GM13976 (cell line): Measurements from ENCODE around the gene FAM53A.

Experiments used
- DNase-seq: peaks from one replicate; pipeline ENCODE4 v3.0.0; 2012; ENCODE audit warnings: low spot score
- in situ Hi-C: fragments of 300-500 bp; cut with MboI; formaldehyde crosslinking; loops from one replicate; pipeline ENCODE4 v1.12.0; 2022; ENCODE audit warnings: low sequenced_read_pairs, mixed read lengths, inconsistent platforms; ENCODE audit not compliant: unreplicated experiment
- TF ChIP-seq, protein P1 (sequence below): IDR thresholded peaks from 2 replicates; pipeline ENCODE4 v1.5.1; 2012; ENCODE audit warnings: borderline replicate concordance, mild to moderate bottlenecking; ENCODE audit not compliant: insufficient read depth; ENCODE audit errors: extremely low read depth, missing control alignments, control extremely low read depth

Gene FAM53A

DNA sequence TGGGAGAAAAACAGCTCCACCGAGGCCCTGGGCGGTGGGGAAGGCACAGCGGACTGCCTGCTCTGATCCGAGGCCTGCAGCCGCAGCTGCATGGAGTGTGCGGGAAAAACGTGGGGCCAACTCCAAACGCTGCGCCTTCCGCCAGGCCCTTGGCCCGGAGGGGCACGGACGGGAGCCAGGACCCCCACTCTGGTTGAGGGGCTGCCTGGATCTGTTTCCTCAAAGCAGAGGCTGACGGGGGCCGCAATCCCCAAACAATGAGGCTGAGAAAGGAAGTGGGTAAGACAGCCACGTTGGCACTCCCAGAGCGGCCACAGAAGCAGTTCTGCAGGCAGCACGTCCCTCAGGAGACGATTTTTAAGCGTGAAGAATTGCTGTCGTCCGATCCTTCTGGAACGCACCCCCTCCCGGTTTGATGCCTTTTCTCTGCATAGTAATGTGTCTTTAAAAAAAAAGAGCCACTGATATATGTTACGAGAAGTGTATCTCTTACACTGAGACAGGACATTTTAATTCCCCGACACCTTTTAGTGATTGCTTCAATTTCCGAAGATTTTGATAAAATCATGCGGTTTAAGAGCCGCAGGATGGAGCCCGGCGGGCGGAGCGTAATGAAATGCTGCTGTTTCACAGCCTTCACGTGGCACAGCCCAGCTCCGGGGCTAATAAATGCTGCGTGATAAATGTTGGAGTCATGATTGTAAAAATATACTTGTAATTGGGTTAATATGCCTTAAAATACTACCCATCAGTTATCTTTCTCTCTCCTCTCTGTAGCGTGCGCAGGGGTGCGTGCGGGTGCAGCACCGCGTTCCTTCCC lies 85.7 kb downstream of the FAM53A start:
- in situ Hi-C loops: no loop called here
- no peak for DNase-seq

DNA sequence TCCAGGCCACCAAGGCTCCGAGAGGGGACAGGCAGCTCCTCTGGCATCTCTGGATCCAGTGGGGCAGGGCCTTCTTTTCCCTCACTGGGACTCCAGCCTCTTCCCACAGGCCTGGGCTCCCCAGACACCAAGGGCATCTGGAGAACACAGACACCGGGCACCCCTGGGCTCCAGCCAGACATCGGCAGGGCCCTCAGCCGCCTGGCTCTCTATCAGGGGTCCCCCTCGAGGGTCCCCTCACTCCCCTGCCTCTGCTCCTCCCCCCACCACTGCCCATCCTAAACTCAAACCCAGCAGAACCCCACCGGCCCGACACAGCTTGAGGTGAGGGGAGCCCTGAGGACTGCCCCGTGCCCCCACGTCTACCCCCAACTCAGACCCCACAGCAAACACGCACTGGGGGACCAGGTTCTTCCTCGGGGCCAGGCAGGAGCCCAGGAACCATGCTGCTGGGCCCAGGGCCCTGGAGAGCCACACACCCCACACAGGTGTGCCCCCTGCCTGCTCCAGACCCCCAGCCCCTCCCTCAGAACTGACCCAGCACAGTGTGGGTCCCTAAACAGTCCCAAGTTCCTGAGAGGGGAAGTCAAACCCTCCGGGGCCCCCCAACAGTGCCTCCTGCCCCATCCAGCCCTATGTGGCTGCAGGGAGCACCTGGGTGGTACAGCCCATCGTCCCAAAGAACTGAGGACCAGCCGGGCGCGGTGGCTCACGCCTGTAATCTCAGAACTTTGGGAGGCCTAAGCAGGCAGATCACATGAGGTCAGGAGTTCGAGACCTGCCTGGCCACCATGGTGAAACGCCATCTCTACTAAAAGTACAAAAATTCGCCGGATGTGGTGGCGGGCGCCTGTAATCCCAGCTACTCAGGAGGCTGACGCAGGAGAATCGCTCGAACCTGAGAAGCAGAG lies 86.8 kb downstream of the FAM53A start:
- in situ Hi-C loops: no loop called here
- TF ChIP-seq, protein P1, sequence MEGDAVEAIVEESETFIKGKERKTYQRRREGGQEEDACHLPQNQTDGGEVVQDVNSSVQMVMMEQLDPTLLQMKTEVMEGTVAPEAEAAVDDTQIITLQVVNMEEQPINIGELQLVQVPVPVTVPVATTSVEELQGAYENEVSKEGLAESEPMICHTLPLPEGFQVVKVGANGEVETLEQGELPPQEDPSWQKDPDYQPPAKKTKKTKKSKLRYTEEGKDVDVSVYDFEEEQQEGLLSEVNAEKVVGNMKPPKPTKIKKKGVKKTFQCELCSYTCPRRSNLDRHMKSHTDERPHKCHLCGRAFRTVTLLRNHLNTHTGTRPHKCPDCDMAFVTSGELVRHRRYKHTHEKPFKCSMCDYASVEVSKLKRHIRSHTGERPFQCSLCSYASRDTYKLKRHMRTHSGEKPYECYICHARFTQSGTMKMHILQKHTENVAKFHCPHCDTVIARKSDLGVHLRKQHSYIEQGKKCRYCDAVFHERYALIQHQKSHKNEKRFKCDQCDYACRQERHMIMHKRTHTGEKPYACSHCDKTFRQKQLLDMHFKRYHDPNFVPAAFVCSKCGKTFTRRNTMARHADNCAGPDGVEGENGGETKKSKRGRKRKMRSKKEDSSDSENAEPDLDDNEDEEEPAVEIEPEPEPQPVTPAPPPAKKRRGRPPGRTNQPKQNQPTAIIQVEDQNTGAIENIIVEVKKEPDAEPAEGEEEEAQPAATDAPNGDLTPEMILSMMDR: no peak

More for the DNA sequence above, 85.7 kb downstream of the FAM53A start:
- TF ChIP-seq, protein P1: no peak

DNA sequence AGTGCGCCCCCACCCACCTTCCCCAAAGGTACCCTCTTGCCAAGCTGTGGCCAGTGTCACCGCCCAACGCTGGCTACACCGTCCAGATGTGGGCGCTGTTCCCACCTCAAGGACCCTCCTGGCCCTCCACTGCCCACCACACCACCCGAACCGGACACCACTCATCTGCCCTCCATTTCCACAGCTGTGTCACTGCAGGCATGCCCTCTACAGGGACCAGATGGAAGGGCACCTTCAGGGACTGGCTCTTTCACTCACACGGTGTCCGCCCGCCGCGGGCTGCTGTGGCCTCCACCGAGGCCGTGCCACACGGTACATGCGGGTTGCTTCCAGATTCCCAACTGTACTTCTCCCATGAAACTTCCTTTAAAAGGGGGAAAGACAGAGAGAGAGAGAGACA lies 87.7 kb downstream of the FAM53A start:
- no peak for DNase-seq
- in situ Hi-C loops: no loop called here

More for the DNA sequence above, 86.8 kb downstream of the FAM53A start:
- DNase-seq: no peak

DNA sequence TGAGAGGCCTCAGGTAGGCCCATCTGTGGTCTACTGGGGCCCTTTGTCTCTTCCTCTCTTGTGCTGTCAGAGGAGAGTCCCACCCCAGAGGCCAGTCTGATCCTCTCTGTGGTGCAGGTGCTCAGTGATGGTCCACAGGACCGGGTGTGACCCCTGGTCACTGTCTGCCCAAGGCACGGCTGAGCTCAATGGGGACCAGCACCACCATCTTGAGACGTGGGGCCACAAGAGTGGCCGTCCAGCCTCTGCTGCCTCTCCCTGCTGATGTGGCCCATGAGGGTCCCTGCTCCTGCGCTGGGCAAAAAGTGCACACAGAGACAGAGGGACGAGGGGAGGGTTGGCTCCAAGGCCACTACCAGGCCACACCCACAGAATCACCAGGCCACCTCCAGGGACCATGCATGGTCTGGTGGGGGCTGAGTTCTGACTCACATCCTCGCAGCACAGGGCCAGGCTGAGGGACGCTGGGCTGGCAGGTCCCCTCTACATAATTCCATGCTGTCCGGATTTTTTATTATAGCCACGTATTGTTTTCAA lies 88.3 kb downstream of the FAM53A start:
- DNase-seq: no peak
- TF ChIP-seq, protein P1: no peak
- in situ Hi-C loops: no loop called here

More for the DNA sequence above, 87.7 kb downstream of the FAM53A start:
- TF ChIP-seq, protein P1: no peak

DNA sequence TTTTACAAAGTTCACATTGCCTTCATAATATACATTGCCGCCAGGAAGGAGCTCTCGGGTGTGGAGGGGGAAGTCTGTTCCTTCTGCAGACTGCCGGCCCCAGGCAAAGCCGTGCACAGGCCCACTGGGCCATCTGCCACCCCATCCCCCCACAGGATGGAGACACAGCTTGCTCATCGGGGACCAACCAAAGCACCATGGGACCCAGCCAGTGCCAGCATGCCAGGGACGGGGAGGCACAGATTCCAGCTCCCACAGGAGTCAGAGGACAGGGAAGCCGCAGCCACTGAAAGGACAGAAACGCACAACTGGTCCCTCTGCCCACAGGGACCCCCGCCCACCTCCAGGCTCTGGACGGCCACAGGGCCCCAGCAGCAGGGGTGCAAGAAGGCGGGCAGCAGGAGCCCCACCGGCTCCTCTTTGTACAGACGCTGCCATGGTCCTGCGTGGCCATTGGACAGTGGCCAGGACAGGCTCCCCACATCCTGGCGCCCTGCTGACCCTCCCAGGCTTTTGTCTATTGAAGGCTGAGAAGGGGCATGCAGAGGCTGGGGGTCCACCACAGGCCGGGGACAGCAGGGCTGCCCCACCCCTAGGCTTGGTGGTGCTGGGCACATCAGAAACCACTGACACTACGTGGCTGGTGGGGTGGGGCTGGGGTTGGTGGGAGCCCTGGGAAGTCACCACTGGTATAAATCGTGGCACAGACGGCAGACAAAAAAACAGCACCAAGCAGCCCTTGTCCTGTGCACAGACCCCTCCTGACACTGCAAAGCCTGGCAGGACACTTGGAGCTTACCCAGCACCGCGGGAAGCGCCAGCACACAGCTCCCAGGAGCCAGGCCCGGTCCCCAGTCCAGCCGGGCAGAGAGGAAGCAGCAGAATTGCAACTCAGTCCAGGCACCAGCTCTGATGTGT lies 89.0 kb downstream of the FAM53A start:
- TF ChIP-seq, protein P1: no peak
- in situ Hi-C loops: no loop called here
- DNase-seq: no peak
